Measurements from ENCODE around the gene HDC. TPM values are rescaled to one million over a fixed set of nuclear protein-coding genes. Genes with fewer than 3 reads are reported as not detected.

The HDC gene
- total and polyA plus RNA-seq, 10 of the 15 experiments (the other 5 are each of a cell fraction or from before 2014, with no cell fraction given): not detected

GRCh38 chr15:50251638-50252182 is 13.8 kb downstream of the HDC start:
- CTCF ChIA-PET: interaction anchor here (1.0 to 1.7 kb wide), 2 partner anchors 17 to 64 kb away, joined by 4 read pairs; no protein-coding TSS in a partner anchor
- 73% methylated on average over 11 of the region's 11 CpGs for whole genome bisulfite sequencing (ENCODE audit: insufficient coverage, insufficient replicate concordance, low lambda C conversion rate, missing lambda C conversion rate)
- intact Hi-C loops (cut with micrococcal nuclease; ENCODE audit: unreplicated experiment) (no loop called here), in situ Hi-C loops (cut with MboI) (no loop called here)
- Histone ChIP-seq H3K9ac (ENCODE audit: control insufficient read depth, insufficient read depth, low read length) (no peak overlapping the region), H3K79me2 (ENCODE audit: control insufficient read depth, insufficient read depth, low read length) (no peaks in the 10 kb centered on the region), H3K4me2 (ENCODE audit: control insufficient read depth, insufficient read depth) (no peak overlapping the region), H3K36me3 (ENCODE audit: control insufficient read depth in 2 of 2, insufficient read depth in 2 of 2, low read length in 1 of 2) (no peaks in the 10 kb centered on the region), H2AFZ (ENCODE audit: control insufficient read depth, low read depth, low read length) (no peak overlapping the region), H3K27ac (ENCODE audit: control insufficient read depth, insufficient read depth) (no peak overlapping the region), H3K4me1 (ENCODE audit: control insufficient read depth, insufficient read depth, low read length) (peaks cover 8% of the 10 kb centered on the region), H3K4me3 (no peak overlapping the region), H3K27me3 (replicated peaks in 1 of 2; ENCODE audit: control insufficient read depth in 2 of 2, insufficient read depth in 2 of 2, low read length in 1 of 2) (no peaks in the 10 kb centered on the region; a peak in 1 of 4 replicates), H4K20me1 (ENCODE audit: control insufficient read depth, insufficient read depth) (no peaks in the 10 kb centered on the region), H3K9me3 (replicated peaks; ENCODE audit: control insufficient read depth, insufficient read depth, low read length) (no peaks in the 10 kb centered on the region)
- BruUV-seq (replicated peaks): no TSS peak
- TF ChIP-seq MAX (IDR thresholded peaks at IDR 0.05; ENCODE audit: low read depth, low read length): no peak
- no peak for FAIRE-seq
- no peak for DNase-seq (ENCODE audit: low read depth, low spot score)
- POLR2A ChIA-PET: no interaction called here
- RAD21 ChIA-PET (ENCODE audit: unreplicated experiment): no interaction called here
- no peak for ATAC-seq
- SMC1A ChIA-PET (ENCODE audit: uncharacterized antibody, unreplicated experiment): interaction anchor here (1.1 kb wide), 3 partner anchors 17 to 64 kb away, joined by 3 read pairs; no protein-coding TSS in a partner anchor

GRCh38 chr15:50250760-50251394 is 14.6 kb downstream of the HDC start:
- no peaks in the 10 kb centered on the region; a peak in 1 of 4 replicates for H3K27me3 ChIP-seq (replicated peaks in 1 of 2; ENCODE audit: control insufficient read depth in 2 of 2, insufficient read depth in 2 of 2, low read length in 1 of 2)
- POLR2A ChIA-PET: no interaction called here
- no peak for ATAC-seq
- H3K4me3 ChIP-seq: no peak overlapping the region
- H4K20me1 ChIP-seq (ENCODE audit: control insufficient read depth, insufficient read depth): no peaks in the 10 kb centered on the region
- no peaks in the 10 kb centered on the region for H3K79me2 ChIP-seq (ENCODE audit: control insufficient read depth, insufficient read depth, low read length)
- no peak overlapping the region for H3K27ac ChIP-seq (ENCODE audit: control insufficient read depth, insufficient read depth)
- DNase-seq (ENCODE audit: low read depth, low spot score): no peak
- peaks cover 8% of the 10 kb centered on the region for H3K4me1 ChIP-seq (ENCODE audit: control insufficient read depth, insufficient read depth, low read length)
- SMC1A ChIA-PET (ENCODE audit: uncharacterized antibody, unreplicated experiment): interaction anchor here (1.1 kb wide), 2 partner anchors 16 to 65 kb away, joined by 3 read pairs; no protein-coding TSS in a partner anchor
- H3K9me3 ChIP-seq (replicated peaks; ENCODE audit: control insufficient read depth, insufficient read depth, low read length): no peaks in the 10 kb centered on the region
- in situ Hi-C loops (cut with MboI): no loop called here
- BruUV-seq (replicated peaks): no TSS peak
- no peak overlapping the region for H3K4me2 ChIP-seq (ENCODE audit: control insufficient read depth, insufficient read depth)
- H2AFZ ChIP-seq (ENCODE audit: control insufficient read depth, low read depth, low read length): no peak overlapping the region
- H3K9ac ChIP-seq (ENCODE audit: control insufficient read depth, insufficient read depth, low read length): no peak overlapping the region
- CTCF ChIA-PET: interaction anchor here (1.7 kb wide), 1 partner anchor 16 kb away, joined by 4 read pairs; no protein-coding TSS in a partner anchor
- no peak for FAIRE-seq
- intact Hi-C loops (cut with micrococcal nuclease; ENCODE audit: unreplicated experiment): no loop called here
- RAD21 ChIA-PET (ENCODE audit: unreplicated experiment): no interaction called here
- 37% methylated on average over 6 of the region's 6 CpGs for WGBS (ENCODE audit: insufficient coverage, insufficient replicate concordance, low lambda C conversion rate, missing lambda C conversion rate)
- H3K36me3 ChIP-seq (ENCODE audit: control insufficient read depth in 2 of 2, insufficient read depth in 2 of 2, low read length in 1 of 2): no peaks in the 10 kb centered on the region
- TF ChIP-seq NBN (IDR thresholded peaks at IDR 0.05) (no peak), DPF2 (IDR thresholded peaks at IDR 0.05) (no peak), ZSCAN29 (IDR thresholded peaks at IDR 0.05) (no peak), KAT2A (conservative IDR thresholded peaks at IDR 0.05; ENCODE audit: control insufficient read depth, low read depth, low read length) (no peak), HDAC2 (IDR thresholded peaks at IDR 0.05) (no peak), TCF7 (IDR thresholded peaks at IDR 0.05; ENCODE audit: borderline replicate concordance) (no peak), MEF2A (IDR thresholded peaks at IDR 0.05; ENCODE audit: insufficient read depth, low read depth, low read length) (no peak), SP1 (IDR thresholded peaks at IDR 0.05; ENCODE audit: low read depth, low read length) (no peak), CHD1 (IDR thresholded peaks at IDR 0.05; ENCODE audit: low read depth, low read length) (no peak), MXI1 (IDR thresholded peaks at IDR 0.05; ENCODE audit: low read depth, low read length) (no peak)
- TF ChIP-seq, protein P1, sequence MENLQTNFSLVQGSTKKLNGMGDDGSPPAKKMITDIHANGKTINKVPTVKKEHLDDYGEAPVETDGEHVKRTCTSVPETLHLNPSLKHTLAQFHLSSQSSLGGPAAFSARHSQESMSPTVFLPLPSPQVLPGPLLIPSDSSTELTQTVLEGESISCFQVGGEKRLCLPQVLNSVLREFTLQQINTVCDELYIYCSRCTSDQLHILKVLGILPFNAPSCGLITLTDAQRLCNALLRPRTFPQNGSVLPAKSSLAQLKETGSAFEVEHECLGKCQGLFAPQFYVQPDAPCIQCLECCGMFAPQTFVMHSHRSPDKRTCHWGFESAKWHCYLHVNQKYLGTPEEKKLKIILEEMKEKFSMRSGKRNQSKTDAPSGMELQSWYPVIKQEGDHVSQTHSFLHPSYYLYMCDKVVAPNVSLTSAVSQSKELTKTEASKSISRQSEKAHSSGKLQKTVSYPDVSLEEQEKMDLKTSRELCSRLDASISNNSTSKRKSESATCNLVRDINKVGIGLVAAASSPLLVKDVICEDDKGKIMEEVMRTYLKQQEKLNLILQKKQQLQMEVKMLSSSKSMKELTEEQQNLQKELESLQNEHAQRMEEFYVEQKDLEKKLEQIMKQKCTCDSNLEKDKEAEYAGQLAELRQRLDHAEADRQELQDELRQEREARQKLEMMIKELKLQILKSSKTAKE (IDR thresholded peaks at IDR 0.05; ENCODE audit: low read depth, poor library complexity, severe bottlenecking): no peak
- TF ChIP-seq, protein P2, sequence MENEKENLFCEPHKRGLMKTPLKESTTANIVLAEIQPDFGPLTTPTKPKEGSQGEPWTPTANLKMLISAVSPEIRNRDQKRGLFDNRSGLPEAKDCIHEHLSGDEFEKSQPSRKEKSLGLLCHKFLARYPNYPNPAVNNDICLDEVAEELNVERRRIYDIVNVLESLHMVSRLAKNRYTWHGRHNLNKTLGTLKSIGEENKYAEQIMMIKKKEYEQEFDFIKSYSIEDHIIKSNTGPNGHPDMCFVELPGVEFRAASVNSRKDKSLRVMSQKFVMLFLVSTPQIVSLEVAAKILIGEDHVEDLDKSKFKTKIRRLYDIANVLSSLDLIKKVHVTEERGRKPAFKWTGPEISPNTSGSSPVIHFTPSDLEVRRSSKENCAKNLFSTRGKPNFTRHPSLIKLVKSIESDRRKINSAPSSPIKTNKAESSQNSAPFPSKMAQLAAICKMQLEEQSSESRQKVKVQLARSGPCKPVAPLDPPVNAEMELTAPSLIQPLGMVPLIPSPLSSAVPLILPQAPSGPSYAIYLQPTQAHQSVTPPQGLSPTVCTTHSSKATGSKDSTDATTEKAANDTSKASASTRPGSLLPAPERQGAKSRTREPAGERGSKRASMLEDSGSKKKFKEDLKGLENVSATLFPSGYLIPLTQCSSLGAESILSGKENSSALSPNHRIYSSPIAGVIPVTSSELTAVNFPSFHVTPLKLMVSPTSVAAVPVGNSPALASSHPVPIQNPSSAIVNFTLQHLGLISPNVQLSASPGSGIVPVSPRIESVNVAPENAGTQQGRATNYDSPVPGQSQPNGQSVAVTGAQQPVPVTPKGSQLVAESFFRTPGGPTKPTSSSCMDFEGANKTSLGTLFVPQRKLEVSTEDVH (IDR thresholded peaks at IDR 0.05; ENCODE audit: low read depth, partially characterized antibody): no peak
